GM10266 (cell line): Measurements from ENCODE around the gene CDH13.

Source experiments
- DNase-seq: peaks from one replicate; pipeline ENCODE4 v3.0.0; 2012; ENCODE audit errors: extremely low spot score
- CTCF ChIP-seq: IDR thresholded peaks from 2 replicates; pipeline ENCODE4 v1.5.1; 2012; ENCODE audit warnings: mild to moderate bottlenecking, low read depth; ENCODE audit not compliant: control insufficient read depth, insufficient read depth; ENCODE audit errors: missing control alignments

Gene CDH13

DNA sequence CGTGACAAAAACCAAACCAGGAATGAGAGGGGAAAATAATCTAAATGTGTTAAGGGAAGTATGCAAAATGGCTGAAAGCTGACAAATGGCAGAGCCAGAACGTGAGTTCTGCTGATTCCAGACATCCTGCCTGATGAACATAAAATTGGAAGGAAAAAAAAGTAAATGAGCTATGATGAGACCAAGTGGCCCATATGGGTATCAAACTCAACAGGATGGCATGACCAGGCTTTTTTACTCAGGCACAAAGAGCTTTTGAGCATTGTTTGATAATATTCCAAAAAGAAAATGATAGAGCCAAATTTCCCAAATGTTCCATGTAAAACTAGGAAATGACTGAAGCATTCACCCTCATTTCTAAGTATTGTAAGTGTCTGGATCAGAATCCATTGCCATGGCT lies 449.2 kb downstream of the CDH13 start:
- DNase-seq, result no peak
- no peak for TF ChIP-seq CTCF

DNA sequence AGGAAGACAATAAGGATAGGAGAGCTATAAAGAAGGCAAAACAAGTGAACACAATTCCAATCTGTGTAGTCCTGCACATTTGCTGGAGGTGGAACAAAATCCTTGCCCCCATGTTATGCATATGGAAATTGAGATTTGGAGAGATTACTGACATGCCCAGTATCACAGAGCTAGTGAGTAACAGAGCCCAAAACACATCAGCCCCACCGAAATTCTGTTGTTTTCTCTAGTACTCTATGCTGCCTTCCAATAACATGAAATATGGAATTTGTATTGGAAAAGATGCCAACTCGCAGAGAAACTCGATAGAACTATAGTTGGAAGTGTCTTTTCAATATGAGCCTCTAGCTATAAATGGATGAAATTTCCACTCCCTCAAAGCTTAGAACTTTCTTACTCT lies 456.6 kb downstream of the CDH13 start:
- no peak for TF ChIP-seq CTCF
- no peak for DNase-seq

GRCh38 chr16:83085660-83086059 lies 458.9 kb downstream of the CDH13 start:
- DNase-seq, result no peak
- no peak for TF ChIP-seq CTCF

- no peak for DNase-seq
- no peak for TF ChIP-seq CTCF
These were observed 469.3 kb downstream of the CDH13 start for GRCh38 chr16:83095941-83096692.

- no peak for DNase-seq
- TF ChIP-seq CTCF, result no peak
These were observed 471.8 kb downstream of the CDH13 start for GRCh38 chr16:83098536-83098935.

GRCh38 chr16:83100679-83101078 lies 473.9 kb downstream of the CDH13 start:
- DNase-seq, result no peak
- no peak for TF ChIP-seq CTCF

GRCh38 chr16:83102336-83102735 lies 475.6 kb downstream of the CDH13 start:
- no peak for TF ChIP-seq CTCF
- no peak for DNase-seq
